SH-SY5Y (cell line): Measurements from ENCODE around the gene C1orf198.

Experiments
- GATA2 ChIP-seq: IDR thresholded peaks from 2 replicates; pipeline ENCODE4 v1.6.1; 2011; ENCODE audit warnings: mild to moderate bottlenecking, low read depth, low read length
- GATA3 ChIP-seq: IDR thresholded peaks from 2 replicates; pipeline ENCODE4 v1.6.1; 2011; ENCODE audit warnings: low read depth, mild to moderate bottlenecking, low read length, moderate library complexity

DNA sequence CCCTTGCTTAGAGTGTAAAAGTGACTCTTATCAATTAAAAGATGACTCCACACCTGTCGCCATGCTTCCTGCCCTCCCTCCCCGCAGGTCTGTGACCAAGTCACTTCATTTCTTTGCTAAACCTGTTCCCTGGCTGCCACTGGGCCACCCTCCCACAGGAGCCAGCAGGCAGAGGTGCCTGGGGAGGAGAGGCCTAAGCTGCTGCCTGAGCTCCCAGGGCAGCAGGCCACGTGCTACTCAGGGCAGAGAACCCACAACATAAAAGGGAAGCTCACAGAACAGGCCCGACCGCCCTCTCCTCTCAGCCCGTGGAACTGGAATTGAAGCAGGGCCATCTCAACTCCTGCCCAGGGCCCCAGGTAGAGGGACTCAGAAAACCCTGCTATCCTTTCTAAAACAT lies 4.9 kb downstream of the C1orf198 start:
- TF ChIP-seq GATA3 (no peak), GATA2 (no peak)
